NCI-H446 (cell line): ENCODE data around the gene FAM50A.
"Not testable (repeated sequence)": the region's sequence is repeated elsewhere in the genome, so short reads cannot be mapped to it uniquely, and the experiment has no call there.

Source experiments
- DNase-seq, 2 experiments: peaks; one replicate each; lab custom pipeline; 2025; lab: John Stamatoyannopoulos, UW

Gene FAM50A

DNA sequence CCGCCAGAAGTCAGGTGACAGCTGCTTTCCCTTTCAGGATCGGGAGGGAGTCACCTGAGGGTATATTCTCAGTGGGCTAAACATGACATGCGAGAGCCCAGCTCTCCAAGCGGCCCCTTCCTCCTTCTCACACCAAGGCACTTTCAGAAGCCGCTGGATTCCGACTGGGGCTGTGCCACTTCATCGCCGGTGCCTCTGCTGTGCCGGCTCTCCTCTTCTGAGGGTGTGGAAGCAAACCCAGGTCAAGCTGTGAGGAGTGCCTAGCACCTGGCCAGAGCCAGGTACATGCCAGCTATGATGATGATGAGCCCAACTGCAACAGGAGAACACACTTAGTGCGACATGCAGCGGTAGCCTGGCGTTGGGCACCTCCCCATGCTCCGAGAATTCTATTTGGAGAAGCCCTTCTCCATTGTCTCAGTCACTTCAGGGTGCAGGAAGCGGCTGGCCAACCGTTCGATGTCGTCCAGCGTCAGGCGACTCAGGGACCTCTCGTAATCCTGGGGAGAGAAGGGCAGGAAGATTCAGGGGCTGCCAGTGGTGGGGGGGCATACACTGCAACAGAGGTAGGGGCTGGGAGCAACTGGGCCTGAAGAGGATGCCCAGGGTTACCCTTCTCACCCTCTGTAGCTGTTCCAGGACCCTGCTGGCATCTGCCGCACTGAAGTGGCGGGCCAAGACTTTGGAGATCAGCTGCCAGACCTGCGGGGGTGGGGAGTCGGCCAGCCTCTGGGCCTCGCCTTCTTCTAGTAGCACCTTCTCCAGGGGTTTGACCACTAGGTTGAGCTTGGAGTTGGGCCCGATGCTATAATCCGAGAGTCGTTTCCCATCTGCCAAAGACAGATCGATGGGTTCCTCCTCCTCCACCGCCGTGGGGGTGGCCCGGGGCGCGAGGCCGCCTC is 41.5 kb downstream of the FAM50A start:
- DNase-seq, result peak in 1 of 2 experiments; percentile 19

DNA sequence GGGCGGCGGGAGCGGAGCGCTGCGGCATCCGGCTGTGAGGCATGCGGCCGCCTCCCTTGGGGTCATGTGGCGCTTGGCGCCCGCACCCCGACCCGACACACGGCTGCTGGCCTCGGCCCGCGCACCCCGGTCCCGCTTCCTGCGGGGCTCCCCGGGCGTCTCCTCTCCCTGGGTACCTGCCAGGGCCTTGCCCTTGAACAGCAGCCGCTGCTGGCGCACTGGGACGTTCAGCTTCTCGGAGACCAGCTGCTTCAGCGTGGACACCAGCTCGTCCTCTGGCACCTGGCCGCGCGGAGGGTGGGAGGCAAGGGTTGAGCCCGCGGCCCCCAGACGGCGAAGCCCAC is 42.1 kb downstream of the FAM50A start:
- peak in 1 of 2 experiments; percentile 19 for DNase-seq

DNA sequence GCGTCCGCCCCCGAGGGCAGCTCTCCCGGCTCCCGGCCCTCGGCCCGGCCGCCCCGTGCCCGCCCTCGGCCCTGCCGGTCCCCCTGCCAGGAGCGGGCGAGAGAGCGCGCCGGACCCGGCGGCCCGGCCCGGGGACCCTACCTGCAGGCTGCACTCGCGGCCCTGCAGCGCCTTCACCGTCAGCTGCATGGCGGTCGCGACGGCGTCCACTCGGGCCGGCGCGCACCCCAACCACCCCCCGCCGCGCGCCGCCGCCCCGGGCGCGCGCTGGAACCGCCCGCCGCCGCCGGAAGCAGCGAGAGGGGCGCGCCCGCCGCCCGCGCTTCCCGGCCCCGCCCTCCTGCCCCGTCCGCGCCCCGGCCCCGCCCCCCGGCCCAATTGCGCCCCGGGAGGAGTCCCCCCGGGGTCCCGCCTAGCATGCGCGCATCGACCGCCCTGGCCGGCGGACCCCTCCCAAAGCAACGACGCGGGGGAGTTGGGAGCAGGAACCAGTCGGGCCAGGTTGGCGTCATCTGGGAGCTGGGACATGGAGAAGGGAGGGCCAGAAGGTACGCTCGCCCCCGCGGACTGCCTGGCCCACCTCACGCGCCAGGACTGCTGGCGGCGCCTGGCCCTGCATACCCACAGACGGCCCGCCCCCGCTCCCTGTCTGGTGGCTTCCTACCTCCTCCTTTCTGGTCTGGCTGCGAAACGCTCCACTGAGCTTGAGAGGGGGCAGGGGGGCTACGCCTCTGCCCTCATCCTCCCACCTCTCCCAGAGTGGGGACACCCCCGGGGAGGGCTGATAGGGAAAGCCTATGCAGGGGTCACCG is 42.7 kb downstream of the FAM50A start, which contains the start of gene UBL4A:
Gene UBL4A (minus strand): TSS at position 220 of the 812 bp plus-strand sequence. CDS start 31 bp downstream, at position 189.
- DNase-seq, result peak in 1 of 2 experiments; percentile 53

DNA sequence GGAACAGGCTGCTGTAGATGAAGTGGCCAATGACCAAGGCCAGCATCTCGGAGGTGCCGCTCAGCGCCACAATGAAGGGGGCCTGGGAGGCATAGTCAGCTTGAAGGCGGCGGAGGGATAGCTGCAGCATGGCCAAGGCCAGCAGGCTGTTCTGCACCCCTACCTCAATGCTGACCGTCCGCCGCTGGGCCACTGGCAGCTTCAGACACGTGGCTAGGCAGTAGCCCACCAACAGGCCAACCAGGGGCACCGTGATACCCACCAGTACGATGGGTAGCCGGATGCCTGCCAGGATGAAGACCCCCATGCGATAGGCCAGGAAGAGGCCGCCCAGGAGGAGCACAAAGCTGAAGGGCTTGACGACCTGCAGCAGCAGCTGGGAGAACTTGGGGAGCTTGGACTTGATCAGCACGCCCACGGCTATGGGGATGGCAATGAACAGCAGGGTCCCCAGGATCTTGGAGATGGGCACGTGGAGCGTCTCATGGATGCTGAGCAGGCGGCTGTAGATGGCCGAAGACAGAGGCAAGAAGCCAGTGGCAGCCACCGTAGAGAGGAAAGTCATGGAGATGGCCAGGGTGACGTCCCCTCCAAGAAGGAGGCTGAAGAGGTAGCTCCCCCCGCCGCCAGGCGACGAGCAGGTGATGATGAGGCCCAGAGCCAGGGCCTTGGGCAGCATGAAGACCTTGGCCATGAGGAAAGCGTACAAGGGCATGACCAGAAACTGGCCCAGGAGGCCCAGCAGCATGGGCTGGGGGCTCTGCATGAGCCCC is 43.8 kb downstream of the FAM50A start:
- DNase-seq, result no peak

DNA sequence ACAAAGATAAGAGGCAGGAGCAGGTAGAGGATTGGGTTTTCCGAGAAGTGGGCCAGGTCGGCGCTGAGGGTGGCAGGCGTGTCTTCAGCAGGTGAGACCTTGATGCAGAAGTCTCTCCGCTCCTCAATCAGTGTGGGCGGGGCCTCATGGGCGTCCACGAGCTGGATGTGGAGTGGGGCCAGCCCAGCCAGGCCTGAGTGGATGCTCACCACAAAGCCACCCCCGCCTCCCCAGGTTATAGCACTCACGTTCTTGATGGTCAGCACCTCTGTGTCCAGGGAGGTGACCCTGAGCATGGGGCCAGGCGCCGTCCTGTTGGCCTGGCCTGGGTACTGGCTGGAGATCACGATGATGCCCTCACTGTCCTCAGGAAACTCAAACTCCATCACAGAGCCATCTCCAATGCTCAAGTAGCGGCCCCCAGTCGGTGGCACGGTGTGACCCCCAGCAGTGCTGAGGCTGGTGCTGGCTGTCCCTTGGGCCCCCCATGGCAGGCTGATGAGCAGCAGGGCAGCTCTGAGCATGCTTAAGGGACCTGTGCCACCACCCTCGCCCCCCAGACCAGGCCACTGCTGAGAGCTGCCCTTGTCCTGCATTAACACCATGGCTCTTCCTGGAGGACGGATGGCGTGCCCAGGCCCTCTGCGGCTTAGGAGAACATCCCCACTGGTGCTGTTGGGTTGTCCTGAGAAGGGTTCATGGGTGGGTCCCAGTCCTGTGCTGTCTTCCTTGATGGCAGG is 44.6 kb downstream of the FAM50A start:
- no peak for DNase-seq

DNA sequence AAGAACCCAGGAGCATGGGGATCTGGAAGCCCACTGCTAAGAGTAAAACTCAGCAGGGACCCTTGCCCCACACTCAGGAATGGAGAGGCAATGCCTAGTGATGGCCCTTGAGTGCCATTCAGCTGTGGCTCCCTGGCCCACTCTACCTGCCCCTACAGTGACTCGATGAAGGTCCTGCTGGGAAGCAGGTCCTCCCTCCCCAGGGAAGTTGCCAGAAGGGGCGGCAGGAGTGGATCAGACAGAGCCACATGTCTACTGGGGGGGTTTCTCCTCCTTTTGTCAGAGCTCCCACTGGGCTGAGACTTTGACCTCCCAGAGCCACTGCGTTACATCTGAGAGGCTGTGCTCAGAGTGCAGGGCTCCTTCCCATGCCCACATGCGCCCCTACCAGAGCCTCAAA is 45.2 kb downstream of the FAM50A start:
- DNase-seq, result no peak

DNA sequence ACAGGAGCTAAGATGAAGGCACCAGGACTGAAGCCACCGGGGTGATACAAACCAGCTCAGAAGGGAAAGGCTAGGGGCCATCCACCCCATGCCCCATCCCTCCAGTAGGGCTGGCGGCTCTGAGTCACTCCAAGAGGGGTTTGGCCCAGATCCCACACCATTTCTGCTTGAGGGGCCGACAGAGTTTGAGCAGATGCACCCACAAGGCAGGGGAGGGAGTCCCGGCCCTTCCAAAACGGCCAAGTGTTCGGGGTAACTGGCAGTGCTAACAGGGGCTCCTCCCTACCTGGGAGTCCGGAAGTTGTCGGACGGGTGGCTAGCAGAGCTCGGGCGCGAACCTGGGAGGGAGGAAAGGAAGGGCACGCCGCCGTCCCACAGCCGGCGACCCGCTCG is 46.1 kb downstream of the FAM50A start:
- DNase-seq, result peak in 1 of 2 experiments; percentile 12

DNA sequence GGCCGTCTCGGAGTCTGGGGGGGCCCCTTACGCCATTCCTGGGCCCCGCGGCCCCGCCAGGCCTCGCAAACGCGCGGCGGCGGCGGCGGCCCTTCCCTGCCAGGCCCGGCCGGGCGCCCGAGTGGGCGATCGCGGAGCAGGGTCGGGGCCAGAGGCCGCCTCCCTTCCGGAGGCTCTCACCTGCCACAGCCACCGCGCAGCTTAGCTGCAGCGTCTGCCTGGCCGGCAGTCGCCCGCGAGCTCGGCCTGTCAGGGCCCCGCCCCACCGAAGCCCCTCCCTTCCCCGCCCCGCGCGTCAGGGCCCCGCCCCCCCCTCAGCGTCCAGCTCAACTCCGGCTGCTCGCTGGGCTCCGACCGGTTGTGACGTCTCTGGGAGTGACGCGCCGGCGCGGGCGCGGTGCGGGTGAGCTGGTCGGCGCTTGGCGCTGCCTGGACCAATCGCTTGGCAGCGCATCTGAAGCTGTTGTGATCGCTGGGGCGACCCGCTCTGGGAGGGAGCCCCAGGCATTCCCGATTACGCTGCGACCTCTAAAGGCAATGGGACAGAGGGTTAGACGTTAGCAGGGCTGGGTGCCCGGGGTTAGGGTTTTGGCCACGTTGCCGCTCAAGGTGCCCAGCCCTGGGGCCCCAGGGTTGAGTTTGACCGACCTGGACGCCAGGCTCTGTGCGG is 46.6 kb downstream of the FAM50A start, which contains the start of gene SLC10A3:
Gene SLC10A3 (minus strand): TSS at position 216 of the 670 bp plus-strand sequence. CDS start 1,689 bp downstream, outside the sequence.
- peak; percentile 75 to 95 for DNase-seq

DNA sequence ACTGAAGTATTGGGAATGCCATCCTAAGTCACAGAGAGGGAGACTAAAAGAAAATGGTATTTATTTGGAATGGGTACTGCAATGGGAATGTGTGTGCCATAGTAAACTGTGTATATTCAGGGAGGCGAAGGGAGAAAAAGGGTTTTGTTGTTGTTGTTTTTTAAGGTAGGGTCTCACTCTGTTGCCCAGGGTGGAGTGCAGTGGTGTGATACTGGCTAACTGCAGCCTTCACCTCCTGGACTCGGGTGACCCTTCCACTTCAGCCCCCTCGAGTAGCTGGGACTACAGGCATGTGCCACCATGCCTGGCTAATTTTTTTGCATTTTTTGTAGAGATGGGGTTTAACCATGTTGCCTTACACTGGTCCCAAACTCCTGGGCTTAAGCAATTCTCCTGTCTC is 50.8 kb downstream of the FAM50A start:
- no peak for DNase-seq

DNA sequence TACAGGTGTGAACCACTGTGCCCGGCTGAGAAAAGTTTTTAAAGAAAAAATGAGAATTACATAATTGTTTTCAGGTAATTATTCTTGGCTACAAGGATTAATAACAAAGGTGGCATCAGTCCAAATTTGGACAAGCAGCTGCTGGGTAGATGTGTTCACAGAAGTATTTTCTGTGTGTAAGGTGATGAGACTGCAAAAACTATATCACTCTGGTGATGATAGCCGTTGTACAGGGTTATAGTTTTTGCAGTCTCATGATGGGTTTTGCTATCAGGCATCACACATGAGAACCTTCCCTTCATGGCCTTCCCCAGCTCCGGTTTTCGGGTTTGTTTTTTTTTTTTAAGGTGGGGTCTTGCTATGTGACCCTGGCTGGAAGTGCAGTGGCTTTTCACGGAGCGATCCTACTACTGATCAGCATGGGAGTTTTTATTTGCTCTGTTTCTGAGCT is 51.6 kb downstream of the FAM50A start:
- DNase-seq, result no peak

DNA sequence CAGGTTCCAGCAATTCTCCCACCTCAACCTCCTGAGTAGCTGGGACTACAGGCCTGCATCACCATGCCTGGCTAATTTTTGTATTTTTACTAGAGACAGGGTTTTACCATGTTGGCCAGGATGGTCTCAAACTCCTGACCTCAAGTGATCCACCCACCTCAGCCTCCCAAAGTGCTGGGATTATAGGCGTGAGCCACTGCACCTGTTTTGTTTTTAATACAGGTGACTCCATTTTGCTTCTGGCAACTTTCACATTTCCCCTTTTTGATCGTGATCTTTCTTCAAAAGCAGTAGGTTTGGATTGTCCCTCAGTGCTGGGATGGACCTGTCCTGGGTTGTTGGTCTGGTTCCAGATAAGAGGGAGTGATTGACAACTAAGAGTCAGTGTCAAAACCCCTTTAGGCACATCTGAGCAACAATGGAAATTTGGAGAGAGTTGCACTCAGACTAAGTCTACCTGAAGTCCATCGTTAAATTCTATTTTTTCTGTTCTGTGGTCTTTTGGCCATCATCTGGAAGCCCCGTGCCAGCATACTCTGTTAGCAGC is 52.7 kb downstream of the FAM50A start:
- not testable (repeated sequence) for DNase-seq
